OCI-LY3 (cell line): ENCODE measurements around the gene DCC.

Source experiments
- H2AFZ ChIP-seq: fragments of 200-600, 300-600 bp; shearing (Covaris generic); 2 replicates; pipeline ENCODE4 v1.6.0; 2014; ENCODE audit warnings: antibody characterized with exemption, low read depth, low read length
- H3K27ac ChIP-seq: fragments of 200-600, 300-600 bp; sonication (generic); 2 replicates; pipeline ENCODE4 v1.5.1; 2014; ENCODE audit warnings: mild to moderate bottlenecking, low read length, moderate library complexity, mixed read lengths
- H3K27me3 ChIP-seq: fragments of 200-600, 300-600 bp; sonication (generic); 2 replicates; pipeline ENCODE4 v1.6.1; 2014; ENCODE audit warnings: low read depth, low read length, mixed read lengths
- H3K36me3 ChIP-seq: fragments of 200-600, 300-600 bp; sonication (generic); replicated peaks from 2 replicates; pipeline ENCODE3; 2014; ENCODE audit warnings: low read depth, low read length, mixed read lengths
- H3K4me1 ChIP-seq: fragments of 300-600, 200-600 bp; sonication (generic); 2 replicates; pipeline ENCODE4 v1.6.1; 2014; ENCODE audit warnings: low read length, mixed read lengths
- H3K4me2 ChIP-seq: fragments of 200-600, 300-600 bp; sonication (generic); 2 replicates; pipeline ENCODE4 v1.6.1; 2014; ENCODE audit warnings: low read length, mixed read lengths
- H3K4me3 ChIP-seq: fragments of 300-600, 200-600 bp; sonication (generic); 2 replicates; pipeline ENCODE4 v1.5.1; 2014; ENCODE audit warnings: antibody characterized with exemption, mild to moderate bottlenecking, low read length, moderate library complexity
- H3K79me2 ChIP-seq: fragments of 300-600, 200-600 bp; shearing (Covaris generic); 2 replicates; pipeline ENCODE4 v1.6.1; 2014; ENCODE audit warnings: mild to moderate bottlenecking, low read length, mixed read lengths
- H3K9ac ChIP-seq: fragments of 300-600, 200-600 bp; shearing (Covaris generic); 2 replicates; pipeline ENCODE4 v1.6.0; 2014; ENCODE audit warnings: mild to moderate bottlenecking, low read length, moderate library complexity
- H3K9me3 ChIP-seq: fragments of 200-600, 300-600 bp; shearing (Covaris generic); 2 replicates; pipeline ENCODE4 v1.6.1; 2014; ENCODE audit warnings: low read length, mixed read lengths; ENCODE audit not compliant: insufficient read depth
- H4K20me1 ChIP-seq: fragments of 200-600, 300-600 bp; sonication (generic); 2 replicates; pipeline ENCODE4 v1.6.1; 2016; ENCODE audit warnings: low read length, mixed read lengths; ENCODE audit not compliant: insufficient read depth
- CTCF ChIP-seq: fragments of 200-600, 300-600 bp; sonication (generic); IDR thresholded peaks from 2 replicates; pipeline ENCODE4 v1.5.1; 2014; ENCODE audit warnings: antibody characterized with exemption, low read length, low read depth
- EZH2phosphoT487 ChIP-seq: fragments of 200-600 bp; shearing (Covaris generic); IDR thresholded peaks from 2 replicates; pipeline ENCODE4 v1.6.1; 2018; ENCODE audit warnings: antibody characterized with exemption, mixed run types, low read depth

Gene DCC

GRCh38 chr18:53527365-53527764 is 1187.4 kb downstream of the DCC start:
- no peak overlapping the region for H3K9ac ChIP-seq
- TF ChIP-seq EZH2phosphoT487 (no peak), CTCF (no peak)
- H3K4me2 ChIP-seq = no peak overlapping the region
- no peak overlapping the region for H2AFZ ChIP-seq
- H3K36me3 ChIP-seq = no peaks in the 10 kb centered on the region
- H3K27me3 ChIP-seq = no peaks in the 10 kb centered on the region
- no peak overlapping the region for H3K4me3 ChIP-seq
- no peaks in the 10 kb centered on the region for H4K20me1 ChIP-seq
- no peaks in the 10 kb centered on the region for H3K9me3 ChIP-seq
- H3K4me1 ChIP-seq = no peaks in the 10 kb centered on the region
- no peak overlapping the region for H3K27ac ChIP-seq
- H3K79me2 ChIP-seq = no peaks in the 10 kb centered on the region

GRCh38 chr18:53531187-53531586 is 1191.2 kb downstream of the DCC start:
- Histone ChIP-seq H4K20me1 (no peaks in the 10 kb centered on the region), H3K4me1 (no peaks in the 10 kb centered on the region), H2AFZ (no peak overlapping the region), H3K79me2 (no peaks in the 10 kb centered on the region), H3K36me3 (no peaks in the 10 kb centered on the region), H3K9me3 (no peaks in the 10 kb centered on the region), H3K4me2 (no peak overlapping the region), H3K9ac (no peak overlapping the region), H3K4me3 (no peak overlapping the region), H3K27me3 (no peaks in the 10 kb centered on the region), H3K27ac (no peak overlapping the region)
- no peak for TF ChIP-seq EZH2phosphoT487
- no peak for TF ChIP-seq CTCF

- H3K27ac ChIP-seq = no peak overlapping the region
- H2AFZ ChIP-seq = no peak overlapping the region
- no peaks in the 10 kb centered on the region for H3K36me3 ChIP-seq
- H3K4me3 ChIP-seq = no peak overlapping the region
- H3K4me2 ChIP-seq = no peak overlapping the region
- no peak overlapping the region for H3K9ac ChIP-seq
- H3K4me1 ChIP-seq = no peaks in the 10 kb centered on the region
- no peaks in the 10 kb centered on the region for H4K20me1 ChIP-seq
- TF ChIP-seq EZH2phosphoT487 (no peak), CTCF (no peak)
- H3K79me2 ChIP-seq = no peaks in the 10 kb centered on the region
- no peaks in the 10 kb centered on the region for H3K9me3 ChIP-seq
- no peaks in the 10 kb centered on the region for H3K27me3 ChIP-seq
Observed at GRCh38 chr18:53531896-53532295, 1191.9 kb downstream of the DCC start.

GRCh38 chr18:53534203-53534602 is 1194.2 kb downstream of the DCC start:
- no peak overlapping the region for H3K27ac ChIP-seq
- no peak overlapping the region for H2AFZ ChIP-seq
- no peak overlapping the region for H3K4me2 ChIP-seq
- no peaks in the 10 kb centered on the region for H3K27me3 ChIP-seq
- H3K9me3 ChIP-seq = no peaks in the 10 kb centered on the region
- H4K20me1 ChIP-seq = no peaks in the 10 kb centered on the region
- no peak for TF ChIP-seq CTCF
- no peak for TF ChIP-seq EZH2phosphoT487
- no peaks in the 10 kb centered on the region for H3K36me3 ChIP-seq
- H3K4me1 ChIP-seq = no peaks in the 10 kb centered on the region
- no peak overlapping the region for H3K4me3 ChIP-seq
- no peak overlapping the region for H3K9ac ChIP-seq
- no peaks in the 10 kb centered on the region for H3K79me2 ChIP-seq
